Panc1 (cell line): ENCODE data around the gene C12orf43. TPM values are rescaled to one million over a fixed set of nuclear protein-coding genes. Genes with fewer than 3 reads are reported as not detected.

ENCODE experiments used
- ATAC-seq: fragments of 200-7000 bp; cut with Tn5 transposase; 2 replicates; pipeline ENCODE4 v1.9.1; 2020; ENCODE audit warnings: mild to moderate bottlenecking, moderate library complexity
- BruUV-seq: library from RNA; stranded (reverse); fragments of 400-500 nt; replicated peaks from 2 replicates; lab custom pipeline; 2021; lab: Mats Ljungman, UMichigan
- CTCF ChIA-PET: fragments of 300-600 bp; sonication (Branson Sonifier 250); formaldehyde crosslinking; loops from one replicate; lab custom pipeline; 2022; ENCODE audit warnings: antibody characterized with exemption; lab: Charles Lee
- POLR2A ChIA-PET: fragments of 300-600 bp; sonication (Branson Sonifier 250); formaldehyde crosslinking; loops from one replicate; lab custom pipeline; 2022; ENCODE audit warnings: antibody characterized with exemption; lab: Charles Lee
- DNase-seq: peaks from one replicate; pipeline ENCODE4 v3.0.0-alpha.2; 2010; ENCODE audit warnings: low read depth, low spot score
- H3K27ac ChIP-seq: 2 replicates; pipeline ENCODE4 v1.5.1; 2011; ENCODE audit warnings: mild to moderate bottlenecking, low read length, inconsistent platforms
- H3K27me3 ChIP-seq: fragments of 200-500 bp; sonication (Bioruptor generic); 2 replicates; pipeline ENCODE4 v1.6.0; 2014; ENCODE audit warnings: low read length, inconsistent platforms; ENCODE audit not compliant: control insufficient read depth, insufficient read depth
- H3K36me3 ChIP-seq: fragments of 200-500 bp; sonication (Bioruptor generic); 2 replicates; pipeline ENCODE4 v1.5.1; 2014; ENCODE audit warnings: inconsistent platforms, mild to moderate bottlenecking, low read length, moderate library complexity; ENCODE audit not compliant: control insufficient read depth, insufficient read depth
- H3K4me1 ChIP-seq: 2 replicates; pipeline ENCODE4 v1.5.1; 2011; ENCODE audit warnings: inconsistent platforms, mild to moderate bottlenecking, low read length, moderate library complexity; ENCODE audit not compliant: control insufficient read depth, insufficient read depth
- H3K4me3 ChIP-seq, 2 experiments: 2 replicates each; pipeline ENCODE4 v1.5.1; 2011 to 2012; ENCODE audit warnings: low read depth in 2 of 2, low read length in 2 of 2, mild to moderate bottlenecking in 2 of 2, inconsistent platforms in 1 of 2, moderate library complexity in 1 of 2
- H3K9me3 ChIP-seq: fragments of 200-500 bp; sonication (Bioruptor generic); 2 replicates; pipeline ENCODE4 v1.5.1; 2014; ENCODE audit warnings: low read depth, mild to moderate bottlenecking, inconsistent platforms, low read length, moderate library complexity; ENCODE audit not compliant: control insufficient read depth, insufficient read depth
- CTCF ChIP-seq: fragments of 450-650 bp; IDR thresholded peaks from 2 replicates; pipeline ENCODE4 v1.5.1; 2017; ENCODE audit warnings: mild to moderate bottlenecking
- POLR2AphosphoS5 ChIP-seq: IDR thresholded peaks from 2 replicates; pipeline ENCODE4 v1.6.1; 2012; ENCODE audit warnings: mild to moderate bottlenecking, low read depth, low read length, moderate library complexity
- REST ChIP-seq, 2 experiments: IDR thresholded peaks; 2 replicates each; pipeline ENCODE4 v1.6.1; 2011 to 2012; ENCODE audit warnings: low read depth in 2 of 2, control low read depth in 1 of 2, low read length in 1 of 2, mild to moderate bottlenecking in 1 of 2, moderate library complexity in 1 of 2; ENCODE audit not compliant: insufficient read depth in 1 of 2
- SIN3A ChIP-seq: IDR thresholded peaks from 2 replicates; pipeline ENCODE4 v1.6.1; 2012; ENCODE audit warnings: low read depth, mild to moderate bottlenecking, low read length, moderate library complexity, borderline replicate concordance; ENCODE audit not compliant: insufficient read depth
- TCF7L2 ChIP-seq: IDR thresholded peaks from 2 replicates; pipeline ENCODE4 v1.6.1; 2011; ENCODE audit warnings: mild to moderate bottlenecking, low read depth, low read length, inconsistent platforms
- in situ Hi-C: cut with HindIII; loops from 2 replicates; pipeline ENCODE4 v1.10.0; 2016; ENCODE audit warnings: low sequenced_read_pairs, low pct_unique_long_range_greater_than_20kb
- intact Hi-C: fragments of 100-400 bp; cut with micrococcal nuclease; formaldehyde crosslinking; loops from one replicate; pipeline ENCODE4 v1.10.0; 2022; ENCODE audit not compliant: unreplicated experiment
- total RNA-seq: library from RNA; stranded (reverse); gene quantifications from one replicate; pipeline ENCODE4 v1.2.1, GENCODE V29; 2021; ENCODE audit not compliant: unreplicated experiment

The C12orf43 gene
- total RNA-seq, 1 experiment from 2014 or later = 20.7 TPM

GRCh38 chr12:121034616-121035305 lies 18.5 kb upstream of the C12orf43 start:
- intact Hi-C loops = no loop called here
- no peak for DNase-seq
- in situ Hi-C loops = no loop called here
- H3K4me1 ChIP-seq = no peaks in the 10 kb centered on the region
- H3K27me3 ChIP-seq = no peaks in the 10 kb centered on the region
- ATAC-seq = no peak
- H3K4me3 ChIP-seq = no peak overlapping the region
- no peaks in the 10 kb centered on the region for H3K36me3 ChIP-seq
- no TSS peak for BruUV-seq
- POLR2A ChIA-PET = interaction anchor here (0.6 kb wide), 2 partner anchors 514 to 670 kb away, joined by 4 to 9 read pairs; no protein-coding TSS in a partner anchor
- TF ChIP-seq SIN3A (no peak), POLR2AphosphoS5 (no peak), REST (IDR thresholded peaks at IDR 0.05; ENCODE audit: insufficient read depth in 1 of 2, low read depth in 2 of 2, low read length in 1 of 2) (no peak), CTCF (no peak), TCF7L2 (no peak)
- CTCF ChIA-PET = no interaction called here
- H3K27ac ChIP-seq = no peak overlapping the region
- no peaks in the 10 kb centered on the region for H3K9me3 ChIP-seq

GRCh38 chr12:121033625-121034349 lies 17.5 kb upstream of the C12orf43 start:
- H3K27ac ChIP-seq = no peak overlapping the region
- H3K36me3 ChIP-seq = no peaks in the 10 kb centered on the region
- no peaks in the 10 kb centered on the region for H3K27me3 ChIP-seq
- TF ChIP-seq CTCF (no peak), TCF7L2 (no peak), POLR2AphosphoS5 (no peak), SIN3A (no peak), REST (IDR thresholded peaks at IDR 0.05; ENCODE audit: insufficient read depth in 1 of 2, low read depth in 2 of 2, low read length in 1 of 2) (no peak)
- no TSS peak for BruUV-seq
- ChIA-PET POLR2A (no interaction called here), CTCF (interaction anchor here (0.7 kb wide), 1 partner anchor 73 kb away, joined by 4 read pairs; no protein-coding TSS in a partner anchor)
- DNase-seq (no peak), ATAC-seq (peak; percentile 52; the same call in 1 of the 2 replicates)
- no peaks in the 10 kb centered on the region for H3K4me1 ChIP-seq
- intact Hi-C loops (no loop called here), in situ Hi-C loops (no loop called here)
- no peaks in the 10 kb centered on the region for H3K9me3 ChIP-seq
- H3K4me3 ChIP-seq = no peak overlapping the region
